Fibroblast of upper back skin (primary cell): ENCODE results near the gene AP3D1.

Source experiments
- DNase-seq: peaks from one replicate; pipeline ENCODE4 v3.0.0-alpha.2; 2013

Gene AP3D1

DNA sequence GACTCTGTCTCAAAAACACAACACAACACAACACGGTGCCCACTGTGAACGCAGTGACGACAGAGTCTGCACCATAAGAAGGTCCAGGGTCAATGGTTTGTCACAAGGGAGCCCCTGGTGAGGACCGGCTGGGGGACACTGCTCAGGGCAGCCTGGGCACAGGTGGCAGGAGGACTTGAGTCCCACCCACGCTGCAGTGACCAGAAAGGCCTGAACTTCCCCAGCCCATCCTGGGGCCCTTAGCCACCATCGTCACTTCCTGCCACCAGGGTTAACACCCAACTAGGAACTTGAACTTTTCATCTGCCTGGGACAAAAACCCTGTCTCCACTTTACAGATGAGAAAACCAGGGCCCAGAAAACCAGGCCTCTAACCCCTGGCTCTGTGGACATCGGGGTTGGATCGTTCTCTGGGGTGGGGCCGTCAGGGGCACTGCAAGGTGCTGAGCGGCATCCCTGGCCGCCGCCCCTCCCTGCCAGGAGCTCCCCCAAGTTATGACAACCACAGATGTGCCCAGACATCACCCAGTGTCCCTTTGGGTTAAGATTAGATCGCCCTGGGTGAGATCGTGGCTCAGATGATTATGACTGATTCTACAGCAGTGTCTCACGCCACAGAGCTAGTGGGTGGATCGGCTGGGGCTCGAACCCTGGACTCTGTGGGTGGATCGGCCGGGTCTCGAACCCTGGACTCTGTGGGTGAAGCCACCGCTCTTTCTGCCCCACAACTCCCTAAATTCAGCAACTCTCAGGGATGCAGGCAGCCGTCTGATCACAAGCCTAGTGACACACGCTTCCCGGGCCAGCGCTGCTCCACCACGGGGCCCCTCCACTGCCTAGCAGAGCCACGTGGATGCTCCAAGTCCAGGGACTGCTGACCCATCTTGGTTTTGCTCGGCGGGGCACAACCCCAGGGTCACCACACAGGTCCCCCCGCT, 69.2 kb downstream of the AP3D1 start:
- DNase-seq = no peak

DNA sequence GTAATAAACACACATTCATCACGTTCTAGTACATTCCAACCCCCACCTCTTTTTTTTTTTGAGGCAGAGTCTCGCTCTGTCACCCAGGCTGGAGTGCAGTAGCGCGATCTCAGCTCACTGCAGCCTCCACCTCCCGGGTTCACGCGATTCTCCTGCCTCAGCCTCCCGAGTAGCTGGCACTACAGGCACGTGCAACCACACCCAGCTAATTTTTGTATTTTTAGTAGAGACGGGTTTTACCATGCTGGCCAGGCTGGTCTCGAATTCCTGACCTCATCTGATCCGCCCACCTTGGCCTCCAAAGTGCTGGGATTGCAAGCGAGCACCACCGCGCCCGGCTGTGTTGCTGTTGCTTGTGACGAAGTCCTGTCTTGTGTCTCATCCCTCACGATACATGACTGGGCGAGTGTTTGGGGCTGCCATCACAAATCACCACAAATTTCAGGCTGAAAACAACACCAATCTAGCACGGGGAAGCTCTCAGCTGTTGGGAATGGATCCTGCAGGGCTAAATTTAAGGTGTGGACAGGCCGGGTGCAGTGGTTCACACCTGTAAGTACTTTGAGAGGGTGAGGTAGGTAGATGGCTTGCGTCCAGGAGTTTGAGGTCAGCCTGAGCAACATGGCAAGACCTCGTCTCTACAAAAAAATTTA, 70.9 kb downstream of the AP3D1 start:
- DNase-seq = no peak

DNA sequence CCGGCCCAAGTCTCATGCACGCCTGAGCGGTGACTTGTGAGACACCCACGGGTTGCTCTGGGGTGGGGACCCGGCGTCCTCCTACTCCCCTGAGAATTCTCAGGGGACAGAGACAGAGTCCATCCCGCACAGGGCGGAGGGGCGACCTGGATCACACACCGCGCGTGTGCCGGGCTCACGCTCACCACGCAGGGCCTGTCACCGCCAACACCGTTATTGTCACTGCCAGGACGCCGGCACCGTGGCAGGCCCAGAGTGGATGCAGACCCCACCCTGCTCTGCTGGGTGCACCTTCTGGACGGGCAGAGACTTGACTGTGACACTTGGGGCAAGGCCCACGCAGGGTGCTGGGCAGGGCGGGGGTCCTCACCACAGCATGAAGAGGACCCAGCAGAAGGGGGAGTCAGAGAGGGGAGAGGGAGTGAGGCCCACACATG, 71.5 kb downstream of the AP3D1 start:
- no peak for DNase-seq

DNA sequence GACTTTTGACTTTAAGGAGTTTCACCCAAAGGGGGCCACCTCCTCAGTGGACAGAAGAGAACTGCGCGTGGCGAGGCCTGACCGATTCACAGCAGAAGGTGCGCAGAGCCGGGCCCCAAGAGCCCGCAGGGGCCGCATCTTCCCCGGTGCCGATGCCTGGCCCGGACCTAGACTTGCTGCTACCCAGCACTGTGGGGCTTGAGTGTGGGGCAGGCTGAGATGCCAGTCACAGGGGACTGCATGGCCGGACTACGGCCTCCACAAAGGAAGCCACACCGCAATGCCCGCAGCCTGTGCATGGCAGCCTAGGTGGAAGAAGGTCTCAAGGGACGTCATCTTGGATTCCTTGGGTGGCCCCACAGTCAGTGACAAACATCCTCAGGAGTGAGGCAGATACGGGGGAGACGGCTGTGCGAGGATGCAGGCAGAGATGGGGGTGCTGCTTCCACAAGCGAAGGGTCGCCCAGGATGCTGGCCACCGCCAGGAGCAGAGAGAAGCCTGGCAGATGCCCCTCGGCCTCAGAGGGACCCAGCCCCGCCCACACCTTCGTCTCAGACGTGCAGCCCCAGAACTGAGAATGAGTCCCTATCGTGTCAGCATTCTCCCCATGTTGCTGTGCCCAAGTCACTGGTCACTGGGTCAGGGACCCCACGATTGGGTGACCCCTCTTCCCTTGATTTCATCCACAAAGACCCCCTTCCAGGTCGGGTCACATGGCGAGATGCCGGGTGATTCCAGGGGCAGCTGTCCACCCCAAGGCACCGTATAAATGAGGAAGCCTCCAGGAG, 72.1 kb downstream of the AP3D1 start:
- no peak for DNase-seq

DNA sequence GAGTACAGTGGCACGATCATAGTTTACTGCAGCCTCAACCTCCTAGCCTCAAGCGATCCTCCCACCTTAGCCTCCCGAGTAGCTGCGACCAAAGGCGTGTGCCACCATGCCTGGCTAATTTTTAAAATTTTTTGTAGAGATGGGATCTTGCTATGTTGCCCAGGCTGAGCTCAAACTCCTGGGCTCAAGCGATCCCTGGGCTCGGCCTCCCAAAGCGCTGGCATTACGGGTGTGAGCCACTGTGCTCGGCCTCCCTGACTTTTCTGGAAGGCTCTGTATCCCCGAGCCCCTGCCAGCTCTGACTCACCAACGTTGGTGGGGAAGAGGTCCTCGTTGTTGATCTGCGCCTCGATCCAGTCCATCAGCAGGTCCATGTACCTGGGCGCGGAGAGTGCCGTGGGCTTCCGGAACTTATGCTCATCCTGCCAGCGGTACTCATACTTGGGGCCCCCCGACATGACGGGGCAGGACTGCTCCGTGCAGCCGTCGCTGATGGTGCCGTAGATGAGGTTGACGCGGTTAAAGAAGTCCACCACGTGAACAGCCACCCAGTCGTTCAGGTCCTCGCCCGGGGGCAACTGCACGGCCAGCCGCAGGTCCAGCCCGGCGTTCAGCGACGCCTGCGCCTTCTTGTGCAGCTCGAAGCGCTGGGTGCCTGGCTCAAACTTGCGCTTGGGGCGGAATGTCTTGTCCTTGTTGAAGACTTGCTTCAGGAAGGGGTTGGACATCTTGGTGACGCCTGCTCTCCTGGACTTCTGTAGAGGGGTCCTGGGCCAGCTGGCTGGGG, 73.3 kb downstream of the AP3D1 start:
- no peak for DNase-seq

DNA sequence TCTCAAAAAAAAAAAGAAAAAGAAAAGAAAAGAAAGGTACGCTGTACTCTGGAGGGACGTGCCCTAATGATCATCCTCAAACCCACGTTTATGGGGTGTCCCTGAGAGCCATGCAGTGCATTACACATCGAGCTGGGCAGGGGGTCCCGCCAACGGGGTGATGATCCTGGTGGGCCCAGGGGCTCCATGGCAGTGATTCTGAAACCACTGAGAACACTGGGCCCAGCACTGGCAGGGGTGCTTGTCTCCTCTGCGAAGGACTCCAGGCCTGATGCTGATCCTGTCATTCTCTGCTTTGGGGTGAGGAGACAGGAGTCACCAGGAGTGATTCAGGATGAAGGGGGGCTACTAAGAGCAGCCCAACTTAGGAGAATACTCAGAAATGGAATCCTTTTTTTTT, 74.0 kb downstream of the AP3D1 start:
- DNase-seq = no peak

DNA sequence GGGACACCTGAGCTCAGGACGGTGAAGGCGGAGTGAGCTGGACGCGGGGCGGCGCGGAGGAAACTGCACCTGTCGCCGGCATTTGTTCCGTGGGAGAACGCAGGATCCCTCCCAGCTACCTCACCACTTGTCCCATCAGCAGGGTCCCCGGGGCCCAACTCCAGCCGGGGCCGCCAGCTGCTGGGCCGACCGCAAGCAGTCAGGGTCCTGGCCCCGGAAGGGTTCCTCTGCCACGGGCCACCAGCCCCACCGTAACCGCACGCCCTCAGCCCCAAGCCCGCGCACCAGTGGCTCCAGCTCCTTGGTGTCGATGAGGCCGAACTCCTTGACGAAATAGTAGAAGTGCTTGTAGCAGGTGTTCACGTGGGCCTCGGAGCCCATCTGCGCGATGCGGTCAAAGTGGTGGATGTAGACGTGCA, 74.8 kb downstream of the AP3D1 start:
- no peak for DNase-seq

DNA sequence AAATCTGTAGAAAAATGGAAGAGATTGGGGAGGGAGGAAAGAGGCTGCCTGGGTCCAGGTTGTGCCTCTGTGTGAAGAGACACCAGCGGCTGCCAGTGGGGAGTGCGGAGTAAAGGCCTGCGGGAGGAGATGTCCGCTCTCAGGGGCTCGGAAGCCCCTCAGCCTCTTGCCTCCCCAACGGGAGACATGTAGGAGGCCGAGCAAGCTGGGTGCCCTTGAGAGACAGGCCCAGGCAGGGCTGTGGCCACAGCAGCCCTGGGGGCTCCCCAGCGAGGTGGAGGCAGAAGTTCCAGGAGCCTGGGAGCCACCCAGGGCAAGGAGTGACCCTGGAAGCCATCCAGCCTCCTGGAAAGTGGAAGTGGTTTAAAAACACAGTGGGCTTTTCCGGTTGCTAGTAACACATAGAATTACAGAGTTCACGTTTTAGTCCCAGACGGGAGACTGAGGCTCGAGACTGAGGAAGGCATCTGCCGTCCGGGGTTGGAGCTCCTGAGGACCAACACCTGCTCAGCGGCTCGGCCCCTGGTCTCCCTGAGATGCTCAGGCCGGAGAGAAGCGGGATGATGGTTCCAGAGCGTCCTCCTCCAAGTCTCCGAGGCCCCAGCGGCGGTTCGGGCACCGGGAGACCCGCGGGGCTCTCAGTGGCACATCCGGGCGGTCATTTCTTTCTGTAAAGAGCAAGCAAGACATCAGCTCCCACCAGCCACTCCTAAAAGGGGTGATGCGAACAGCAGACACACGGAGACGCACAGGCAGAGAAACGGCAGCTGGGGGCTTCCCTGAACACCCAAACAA, 78.4 kb downstream of the AP3D1 start:
- no peak for DNase-seq

DNA sequence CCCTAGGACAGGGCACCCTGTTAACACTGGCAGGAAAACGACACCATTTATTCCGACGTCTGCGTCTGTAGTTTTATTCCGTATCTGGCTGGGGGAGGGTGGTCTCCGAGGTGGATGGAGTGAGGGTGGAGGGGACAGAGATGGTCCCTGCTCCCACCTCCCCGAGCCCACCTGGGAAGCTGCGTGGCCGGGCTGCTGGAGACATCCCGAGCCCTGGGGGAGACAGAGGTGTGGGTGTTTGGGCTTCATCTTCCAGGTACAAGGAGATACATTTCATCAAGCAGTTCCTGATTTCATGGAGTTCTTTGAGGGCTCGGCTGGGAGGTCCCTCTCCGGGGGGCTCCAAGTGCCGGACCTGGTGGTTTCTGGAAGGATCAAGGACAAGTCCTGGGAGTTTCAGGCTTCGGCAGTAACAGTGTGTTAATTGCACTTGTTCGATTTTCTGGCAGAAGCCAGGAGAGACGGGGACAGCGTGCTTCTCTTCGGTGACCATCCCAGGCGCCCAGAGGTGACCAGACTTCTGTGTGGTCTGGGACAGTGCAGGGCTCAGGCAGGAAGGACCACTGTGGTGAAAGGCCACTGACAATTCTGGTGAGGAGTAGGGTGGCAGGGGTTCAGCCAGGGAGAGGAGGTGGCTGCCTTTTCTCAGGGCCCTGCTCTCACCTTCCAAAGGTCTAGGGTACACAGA, 80.2 kb downstream of the AP3D1 start:
- DNase-seq = no peak

DNA sequence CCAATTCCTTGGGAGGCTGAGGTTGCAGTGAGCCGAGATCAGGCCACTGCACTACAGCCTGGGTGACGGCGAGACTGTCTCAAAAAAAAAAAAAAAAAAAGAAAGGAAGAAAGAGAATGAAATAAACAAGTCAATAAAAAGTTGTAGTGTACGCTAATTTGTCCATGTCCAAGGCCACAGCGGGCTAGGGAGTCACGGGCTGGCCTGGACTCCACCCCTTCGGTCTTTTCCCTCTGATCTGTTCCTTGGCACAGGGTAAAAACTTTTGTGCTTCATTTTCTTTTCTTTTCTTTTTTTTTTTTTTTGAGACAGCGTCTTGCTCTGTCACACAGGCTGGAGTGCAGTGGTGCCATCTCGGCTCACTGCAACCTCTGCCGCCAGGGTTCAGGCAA, 80.9 kb downstream of the AP3D1 start:
- no peak for DNase-seq

DNA sequence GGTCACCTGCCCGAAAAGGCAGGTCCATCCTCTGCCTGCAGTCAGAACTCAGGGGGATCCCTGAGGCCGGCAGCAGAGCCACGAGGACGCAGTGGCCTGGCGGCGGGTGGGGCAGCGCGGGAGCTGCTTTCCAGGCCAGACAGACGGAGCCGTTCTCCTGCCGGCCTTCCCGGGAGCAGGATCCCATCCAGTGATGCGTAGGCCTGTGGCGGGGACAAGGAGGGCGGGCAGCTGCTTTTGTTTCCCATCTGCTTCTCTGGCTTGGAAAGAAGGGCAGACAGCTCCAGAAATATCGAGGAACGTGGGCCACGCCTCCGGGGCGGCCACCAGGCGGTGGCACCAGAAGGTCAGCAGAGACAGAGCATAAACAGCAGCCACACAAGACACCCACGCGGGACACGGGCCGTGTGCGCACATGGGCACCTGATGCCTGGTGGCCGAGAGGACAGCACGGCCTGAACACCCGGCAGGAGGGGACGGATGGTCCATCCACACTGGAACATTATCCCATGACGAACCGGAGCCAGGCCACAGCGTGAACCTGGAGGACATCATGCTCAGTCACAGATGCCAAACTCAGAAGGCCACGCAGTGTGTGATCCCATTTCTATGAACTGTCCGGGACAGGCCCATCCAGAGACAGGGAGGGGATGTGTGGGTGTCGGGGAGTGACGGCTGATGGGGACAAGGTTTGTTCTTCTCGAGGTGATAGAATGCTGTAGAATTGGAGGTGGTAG, 86.4 kb downstream of the AP3D1 start:
- DNase-seq = no peak

DNA sequence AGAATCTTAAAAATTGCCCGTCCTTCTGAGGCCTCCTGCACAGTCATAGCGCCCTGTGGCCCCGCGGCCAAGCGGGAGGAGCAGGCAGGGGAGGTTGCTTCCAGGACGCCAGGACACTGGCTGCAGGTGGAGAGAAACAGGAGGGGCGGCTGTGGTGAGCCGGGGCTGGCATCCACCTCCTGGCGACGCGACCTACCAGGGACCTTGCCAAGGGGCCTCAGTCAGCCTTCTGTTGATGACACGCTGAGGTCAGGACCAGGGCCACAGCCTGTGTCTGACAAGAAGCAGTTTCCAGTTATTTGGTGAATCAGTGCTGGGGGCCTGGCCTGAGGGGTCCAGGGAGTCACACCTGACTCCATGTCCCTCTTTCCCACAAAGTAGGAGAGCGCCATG, 87.0 kb downstream of the AP3D1 start:
- no peak for DNase-seq

DNA sequence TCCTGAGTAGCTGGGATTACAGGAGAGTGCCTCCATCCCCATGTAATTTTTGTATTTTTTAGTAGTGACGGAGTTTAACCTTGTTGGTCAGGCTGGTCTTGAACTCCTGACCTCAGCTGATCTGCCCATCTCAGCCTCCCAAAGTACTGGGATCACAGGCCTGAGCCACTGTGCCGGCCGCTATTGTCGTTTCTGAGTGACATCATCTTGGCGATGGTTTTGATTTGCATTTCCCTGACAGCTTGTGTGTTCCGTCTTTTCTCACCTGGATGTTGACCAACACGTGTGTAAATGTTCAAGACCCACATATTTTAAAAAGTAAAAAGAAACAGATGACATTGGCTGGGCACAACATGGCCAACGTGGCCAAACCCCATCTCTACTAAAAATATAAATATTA, 87.5 kb downstream of the AP3D1 start:
- no peak for DNase-seq

DNA sequence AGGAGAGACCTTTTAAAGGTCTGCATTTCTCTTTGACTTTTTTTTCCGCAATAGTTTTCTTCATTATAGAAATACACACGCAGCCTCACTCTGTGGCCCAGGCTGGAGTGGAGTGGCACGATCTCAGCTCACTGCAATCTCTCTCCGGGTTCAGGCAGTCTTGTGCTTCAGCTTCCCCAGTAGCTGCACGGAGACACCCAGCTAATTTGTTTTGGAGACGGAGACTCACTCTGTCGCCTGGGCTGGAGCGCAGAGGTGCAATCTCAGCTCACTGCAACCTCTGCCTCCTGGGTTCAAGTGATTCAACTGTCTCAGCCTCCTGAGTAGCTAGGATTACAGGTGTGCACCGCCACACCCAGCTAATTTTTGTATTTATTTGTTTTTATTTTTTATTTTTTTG, 88.6 kb downstream of the AP3D1 start:
- DNase-seq = no peak

DNA sequence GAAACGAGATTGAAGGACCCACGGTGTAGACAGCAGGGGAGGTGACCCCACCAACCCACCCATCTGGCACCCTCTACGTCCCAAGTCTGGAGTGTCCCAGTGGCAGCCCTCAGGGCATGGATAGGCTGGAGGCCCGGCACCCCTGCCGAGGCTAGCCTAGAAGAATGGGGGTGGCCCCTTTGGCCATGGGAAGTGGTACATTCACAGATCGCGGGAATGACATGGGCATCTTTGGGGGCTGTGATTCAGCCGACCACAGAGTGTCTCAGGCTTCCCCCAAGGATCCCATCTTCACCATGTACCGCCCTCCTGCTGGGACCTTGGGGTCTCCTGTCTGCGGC, 89.0 kb downstream of the AP3D1 start:
- DNase-seq = no peak

DNA sequence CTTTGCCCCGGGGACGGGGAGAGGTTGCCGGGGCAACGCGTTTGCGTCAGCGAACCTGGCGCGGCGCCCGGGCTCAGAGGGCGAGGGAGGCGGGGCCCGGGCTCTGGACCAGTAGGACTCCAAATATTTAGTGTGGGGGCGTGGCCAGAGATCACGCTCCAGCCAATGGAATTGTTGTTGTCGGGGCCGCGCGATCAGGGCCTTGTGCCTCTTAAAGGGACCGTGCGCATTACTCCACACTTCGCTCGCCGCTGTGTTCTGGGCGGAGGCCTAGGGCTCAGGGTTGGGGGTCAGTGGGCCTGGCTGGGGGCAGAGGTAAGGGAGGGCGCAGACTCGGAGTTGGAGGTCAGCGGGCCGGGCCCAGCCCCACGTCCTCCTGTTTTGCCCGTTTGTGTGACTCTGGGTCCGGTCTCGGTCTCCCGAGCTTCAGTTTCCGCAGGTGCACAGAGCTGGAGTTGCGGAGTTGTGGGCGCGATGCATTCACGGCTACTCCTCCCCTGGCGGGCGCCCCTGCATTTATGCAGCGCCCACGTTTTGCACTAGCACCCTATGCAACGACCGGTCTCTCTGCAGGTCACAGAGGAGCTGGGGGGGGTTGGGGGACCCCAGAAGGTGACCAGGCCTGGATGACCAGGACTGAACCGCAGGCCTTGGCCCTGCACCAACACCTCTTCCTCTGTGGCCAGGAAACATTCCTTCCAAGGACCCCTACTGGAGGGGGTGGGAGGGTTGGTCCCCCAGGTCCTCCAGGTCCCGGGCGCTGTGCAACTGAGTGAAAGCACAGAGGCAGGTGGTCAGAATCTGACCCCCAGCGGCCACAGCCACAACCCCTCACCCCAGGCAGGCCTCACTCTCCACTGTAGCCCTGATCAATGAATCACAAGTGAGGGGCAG, 89.6 kb downstream of the AP3D1 start:
- DNase-seq = peak; percentile 98

DNA sequence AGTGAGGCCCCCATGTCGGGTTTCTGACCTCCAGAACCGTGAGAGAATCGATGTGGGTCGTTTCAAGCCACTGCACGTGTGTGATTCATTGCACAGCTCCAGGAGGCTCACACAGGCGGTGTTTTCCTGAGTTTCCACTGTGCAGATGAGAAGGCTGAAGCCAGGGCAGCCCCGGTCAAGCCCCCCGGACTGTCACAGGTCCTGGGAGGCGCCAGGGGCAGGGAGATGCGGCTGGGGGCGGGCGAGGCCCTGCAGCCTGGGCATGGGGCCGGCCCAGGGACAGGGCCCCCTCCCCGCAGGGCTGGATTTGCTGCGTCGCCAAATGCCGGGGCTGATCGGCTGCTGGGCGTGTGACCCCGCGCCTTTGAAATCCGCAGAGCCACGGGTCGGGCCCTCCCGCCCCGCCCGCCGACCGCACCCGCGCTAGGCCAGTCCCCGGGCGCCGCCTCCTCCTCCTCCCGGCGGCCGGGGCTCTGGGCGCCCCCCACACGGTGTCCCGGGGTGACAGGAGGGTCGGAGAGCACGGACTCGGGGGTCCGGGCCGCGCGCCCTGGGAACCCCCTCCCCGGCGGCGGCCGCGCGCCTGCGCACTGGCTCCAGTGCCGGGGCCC, 90.4 kb downstream of the AP3D1 start:
- peak; percentile 56 for DNase-seq

DNA sequence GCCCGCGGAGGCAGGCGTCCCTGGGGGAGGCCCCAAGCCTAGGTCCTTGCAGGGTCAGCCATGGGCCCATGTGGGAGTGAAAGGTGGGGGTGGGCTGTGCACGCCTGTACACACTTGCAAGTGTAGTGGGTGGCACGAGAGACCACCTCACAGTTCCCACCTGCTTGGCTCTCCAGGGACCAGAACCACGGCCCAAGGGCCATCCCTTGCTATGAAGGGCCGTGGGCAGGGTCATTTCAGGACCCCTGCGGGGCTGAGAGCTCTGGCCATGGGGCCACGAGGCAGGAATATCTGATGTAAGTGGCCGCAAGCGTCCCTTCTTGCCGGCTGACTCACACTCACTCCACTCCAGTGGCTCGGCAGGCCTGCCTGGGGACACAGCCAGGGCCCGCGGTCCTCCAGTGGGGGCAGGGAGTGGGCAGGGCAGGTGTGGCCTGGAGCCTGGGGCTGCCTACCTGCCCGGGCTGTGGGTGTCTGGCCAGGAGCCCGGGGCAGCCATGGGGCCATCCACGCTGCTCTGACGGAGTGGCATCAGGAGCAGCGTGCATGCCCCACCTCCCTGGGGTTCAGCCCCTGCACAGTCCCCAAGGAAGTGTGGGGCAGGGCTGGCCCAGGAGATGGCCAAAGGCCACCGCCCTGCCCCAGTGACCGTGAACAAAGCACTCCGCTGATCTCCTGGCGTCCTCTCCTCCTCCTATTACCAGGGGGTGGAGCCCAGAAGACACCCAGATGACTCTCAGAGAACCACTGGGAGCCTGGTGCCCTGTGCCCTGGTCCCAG, 91.8 kb downstream of the AP3D1 start:
- peak; percentile 84 for DNase-seq
